Activated CD8-positive, alpha-beta T cell treated with anti-CD3 and anti-CD28 coated beads, Interleukin-2, amount 10 ng/mL, durations not matched to agents 7 days and 5 days (primary cell): ENCODE results near the gene TULP4. TPM values are rescaled to one million over a fixed set of nuclear protein-coding genes. Genes with fewer than 3 reads are reported as not detected.

Experiments
- ATAC-seq: fragments of 150-1000 bp; cut with Tn5 transposase; one replicate; pipeline ENCODE4 v1.10.0; 2021; ENCODE audit warnings: moderate library complexity
- CTCF ChIA-PET: fragments of 350-600 bp; sonication (Branson Sonifier 250); formaldehyde crosslinking; loops from one replicate; lab custom pipeline; 2021; ENCODE audit warnings: antibody characterized with exemption; lab: Charles Lee
- POLR2A ChIA-PET: fragments of 350-600 bp; sonication (Branson Sonifier 250); formaldehyde crosslinking; loops from one replicate; lab custom pipeline; 2021; ENCODE audit warnings: antibody characterized with exemption; lab: Charles Lee
- DNase-seq: peaks from one replicate; pipeline ENCODE4 v3.0.0-alpha.2; 2020
- H3K27ac Mint-ChIP-seq: one replicate; pipeline ENCODE4 v1.8.0; 2021; ENCODE audit warnings: mild to moderate bottlenecking, mixed read lengths
- H3K27me3 Mint-ChIP-seq: one replicate; pipeline ENCODE4 v1.8.0; 2021; ENCODE audit warnings: low read depth, mixed read lengths
- H3K36me3 Mint-ChIP-seq: one replicate; pipeline ENCODE4 v1.8.0; 2021; ENCODE audit warnings: low read depth, mixed read lengths
- H3K4me1 Mint-ChIP-seq: one replicate; pipeline ENCODE4 v1.8.0; 2021; ENCODE audit warnings: low read depth, mixed read lengths
- H3K4me3 Mint-ChIP-seq: one replicate; pipeline ENCODE4 v1.8.0; 2021; ENCODE audit warnings: mild to moderate bottlenecking, mixed read lengths
- H3K9me3 Mint-ChIP-seq: one replicate; pipeline ENCODE4 v1.8.0; 2022; ENCODE audit warnings: mixed read lengths; ENCODE audit not compliant: insufficient read depth
- total RNA-seq, 2 experiments: library from RNA; stranded (reverse); gene quantifications; one replicate each; pipeline ENCODE4 v1.2.3, GENCODE V29; 2021

Gene TULP4
- total RNA-seq, 2 experiments from 2014 or later: 29.6 to 33.9 TPM

DNA sequence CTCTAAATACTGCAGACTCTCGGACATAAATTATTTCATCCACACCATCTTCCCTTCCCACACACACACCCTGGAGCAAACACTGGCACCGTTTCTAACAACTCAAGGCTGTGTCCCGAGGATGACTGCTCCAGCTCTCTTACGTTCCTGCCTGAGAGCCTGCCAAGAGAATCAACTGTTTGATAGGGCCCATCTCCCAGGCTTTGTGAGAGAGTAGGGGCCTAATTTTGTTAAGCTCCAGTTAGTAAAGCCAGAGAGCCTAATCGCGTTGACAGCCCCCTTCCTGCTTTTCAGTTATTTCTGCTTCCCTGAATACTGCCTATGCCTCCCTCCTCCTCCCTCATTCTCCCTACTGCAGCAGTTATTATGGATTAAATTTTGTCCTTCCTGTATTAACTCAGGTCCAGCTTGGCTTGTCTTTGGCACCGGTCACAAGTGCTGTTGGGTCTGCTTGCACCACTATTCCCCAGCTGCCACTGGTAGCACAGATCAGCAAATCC is 129.5 kb downstream of the TULP4 start:
- DNase-seq (no peak), ATAC-seq (no peak)
- Mint-ChIP-seq H3K27me3 (no peaks in the 10 kb centered on the region), H3K4me1 (peaks cover 4% of the 10 kb centered on the region), H3K4me3 (no peak overlapping the region), H3K27ac (no peak overlapping the region), H3K9me3 (no peaks in the 10 kb centered on the region), H3K36me3 (peaks cover 2% of the 10 kb centered on the region)
- CTCF ChIA-PET: interaction anchor here (1.4 kb wide), 1 partner anchor 227 kb away, joined by 4 read pairs; no protein-coding TSS in a partner anchor
- POLR2A ChIA-PET: no interaction called here

DNA sequence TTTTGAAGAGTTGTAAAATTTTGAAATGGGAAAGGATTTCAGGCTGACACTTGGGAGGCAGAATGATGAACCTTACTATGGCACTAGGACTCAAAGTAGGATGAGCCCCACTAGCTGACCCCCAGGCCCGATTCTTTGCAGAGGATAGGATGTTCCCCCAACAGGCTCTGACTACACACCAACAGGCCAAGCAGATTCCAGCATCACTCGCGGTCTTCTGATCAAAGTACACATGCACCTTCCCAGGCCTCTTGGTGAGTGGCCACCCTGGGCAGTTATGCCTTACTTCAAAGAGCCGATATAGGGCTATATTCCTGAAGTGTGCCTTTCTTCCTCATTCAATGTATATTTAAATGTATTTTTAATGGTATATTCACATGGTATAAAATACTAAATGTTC is 130.0 kb downstream of the TULP4 start:
- Mint-ChIP-seq H3K36me3 (peaks cover 2% of the 10 kb centered on the region), H3K27ac (no peak overlapping the region), H3K4me3 (no peak overlapping the region), H3K4me1 (peaks cover 4% of the 10 kb centered on the region), H3K27me3 (no peaks in the 10 kb centered on the region), H3K9me3 (no peaks in the 10 kb centered on the region)
- DNase-seq (no peak), ATAC-seq (no peak)
- ChIA-PET CTCF (interaction anchor here (1.4 kb wide), 1 partner anchor 228 kb away, joined by 4 read pairs; no protein-coding TSS in a partner anchor), POLR2A (no interaction called here)

DNA sequence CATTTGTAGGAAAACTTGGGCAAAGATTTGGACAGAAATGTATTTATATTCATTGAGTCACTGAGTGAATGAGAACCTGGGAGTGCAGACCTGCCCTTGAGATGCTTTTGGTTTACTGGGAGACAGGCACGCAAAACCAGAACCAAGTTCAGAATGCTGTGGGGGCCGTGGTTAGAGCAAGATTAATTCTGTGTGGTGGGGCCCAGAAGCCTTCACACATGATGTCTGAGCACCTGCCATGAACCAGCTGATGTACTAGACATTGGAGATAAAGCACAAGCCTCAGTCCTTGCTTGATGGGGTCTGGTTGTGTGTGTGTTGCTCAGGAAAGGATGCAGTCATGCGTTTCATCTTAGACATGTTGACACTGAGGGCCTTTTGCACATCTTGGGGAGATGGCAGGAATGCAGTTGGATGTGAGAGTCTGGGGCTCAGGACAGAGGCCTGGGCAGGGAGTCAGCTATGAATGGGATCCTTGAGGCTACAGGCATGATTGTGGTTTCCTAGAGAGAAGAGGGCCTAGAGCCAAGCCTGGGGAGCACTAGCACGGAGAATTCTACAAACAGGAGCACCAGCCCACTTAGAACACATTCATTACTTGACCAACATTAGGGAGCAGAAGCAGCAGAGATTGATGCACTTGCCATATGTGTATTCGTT is 133.3 kb downstream of the TULP4 start:
- ATAC-seq (no peak), DNase-seq (no peak)
- Mint-ChIP-seq H3K27me3 (no peaks in the 10 kb centered on the region), H3K9me3 (no peaks in the 10 kb centered on the region), H3K4me3 (no peak overlapping the region), H3K27ac (no peak overlapping the region), H3K4me1 (no peaks in the 10 kb centered on the region), H3K36me3 (peaks cover 2% of the 10 kb centered on the region)
- POLR2A ChIA-PET: no interaction called here
- CTCF ChIA-PET: no interaction called here

DNA sequence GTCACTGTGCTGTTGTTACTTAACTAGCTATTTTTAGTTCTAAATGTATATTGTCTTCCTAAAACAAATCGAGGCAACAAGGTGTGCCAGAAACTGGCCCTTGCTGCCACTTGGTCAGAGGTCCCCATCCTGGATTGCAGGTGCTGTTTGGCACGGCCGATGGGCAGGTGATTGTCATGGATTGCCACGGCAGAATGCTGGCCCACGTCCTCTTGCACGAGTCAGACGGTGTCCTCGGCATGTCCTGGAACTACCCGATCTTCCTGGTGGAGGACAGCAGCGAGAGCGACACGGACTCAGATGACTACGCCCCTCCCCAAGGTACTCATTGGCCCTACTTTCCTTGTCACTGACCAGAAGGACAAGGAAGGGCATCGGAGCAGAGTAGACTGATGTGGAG is 136.6 kb downstream of the TULP4 start:
- Mint-ChIP-seq H3K4me3 (no peak overlapping the region), H3K27me3 (no peaks in the 10 kb centered on the region), H3K36me3 (peaks cover 3% of the 10 kb centered on the region), H3K27ac (no peak overlapping the region), H3K4me1 (no peaks in the 10 kb centered on the region), H3K9me3 (no peaks in the 10 kb centered on the region)
- DNase-seq (no peak), ATAC-seq (no peak)
- POLR2A ChIA-PET: no interaction called here
- CTCF ChIA-PET: interaction anchor here (1.1 to 1.6 kb wide), 2 partner anchors 11 to 235 kb away, joined by 3 to 5 read pairs; no protein-coding TSS in a partner anchor

DNA sequence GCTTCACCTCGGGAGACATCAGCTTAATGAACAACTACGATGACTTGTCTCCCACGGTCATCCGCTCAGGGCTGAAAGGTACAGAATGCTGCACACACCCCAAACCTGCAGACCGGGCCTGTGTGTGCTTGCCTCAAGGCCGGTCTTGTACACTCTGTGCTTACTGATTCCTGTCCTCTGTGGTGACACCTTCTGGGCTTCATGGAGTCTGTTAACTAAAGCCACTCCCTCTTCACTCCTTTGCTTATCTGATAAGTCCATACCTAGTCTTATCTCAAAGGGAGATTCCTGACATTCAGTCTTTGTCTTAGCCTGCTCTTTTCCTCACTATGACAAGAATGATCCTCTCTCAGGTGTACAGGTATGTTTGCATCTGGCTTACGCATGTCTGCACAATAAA is 139.9 kb downstream of the TULP4 start:
- Mint-ChIP-seq H3K4me1 (no peaks in the 10 kb centered on the region), H3K9me3 (no peaks in the 10 kb centered on the region), H3K36me3 (peaks cover 3% of the 10 kb centered on the region), H3K27me3 (no peaks in the 10 kb centered on the region), H3K4me3 (no peak overlapping the region), H3K27ac (no peak overlapping the region)
- POLR2A ChIA-PET: no interaction called here
- CTCF ChIA-PET: no interaction called here
- ATAC-seq: no peak
- no peak for DNase-seq

DNA sequence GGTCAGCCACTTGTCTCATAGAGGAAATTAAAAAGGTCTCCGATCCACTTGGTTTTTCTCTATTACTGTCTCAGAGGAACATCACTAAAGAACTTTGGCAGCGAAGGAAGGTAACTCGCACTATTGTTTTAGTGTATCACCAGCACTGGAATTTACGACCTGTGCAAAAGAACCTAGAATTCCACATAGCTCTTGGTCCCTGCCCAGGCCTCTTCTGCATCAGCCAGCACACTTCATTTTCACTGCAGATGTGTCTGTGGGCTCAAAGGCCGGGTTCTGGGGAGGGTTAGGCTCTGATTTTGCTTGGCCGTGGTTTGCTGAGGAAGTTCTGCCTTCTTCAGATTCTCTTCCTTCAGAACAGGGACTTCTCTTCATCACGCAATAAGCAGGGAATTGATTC is 144.9 kb downstream of the TULP4 start:
- no peaks in the 10 kb centered on the region for H3K27me3 Mint-ChIP-seq
- ChIA-PET CTCF (no interaction called here), POLR2A (no interaction called here)
- H3K4me1 Mint-ChIP-seq: no peaks in the 10 kb centered on the region
- no peak for DNase-seq
- ATAC-seq: no peak
- no peaks in the 10 kb centered on the region for H3K9me3 Mint-ChIP-seq
- H3K27ac Mint-ChIP-seq: no peak overlapping the region
- H3K4me3 Mint-ChIP-seq: no peak overlapping the region
- peaks cover 3% of the 10 kb centered on the region for H3K36me3 Mint-ChIP-seq

DNA sequence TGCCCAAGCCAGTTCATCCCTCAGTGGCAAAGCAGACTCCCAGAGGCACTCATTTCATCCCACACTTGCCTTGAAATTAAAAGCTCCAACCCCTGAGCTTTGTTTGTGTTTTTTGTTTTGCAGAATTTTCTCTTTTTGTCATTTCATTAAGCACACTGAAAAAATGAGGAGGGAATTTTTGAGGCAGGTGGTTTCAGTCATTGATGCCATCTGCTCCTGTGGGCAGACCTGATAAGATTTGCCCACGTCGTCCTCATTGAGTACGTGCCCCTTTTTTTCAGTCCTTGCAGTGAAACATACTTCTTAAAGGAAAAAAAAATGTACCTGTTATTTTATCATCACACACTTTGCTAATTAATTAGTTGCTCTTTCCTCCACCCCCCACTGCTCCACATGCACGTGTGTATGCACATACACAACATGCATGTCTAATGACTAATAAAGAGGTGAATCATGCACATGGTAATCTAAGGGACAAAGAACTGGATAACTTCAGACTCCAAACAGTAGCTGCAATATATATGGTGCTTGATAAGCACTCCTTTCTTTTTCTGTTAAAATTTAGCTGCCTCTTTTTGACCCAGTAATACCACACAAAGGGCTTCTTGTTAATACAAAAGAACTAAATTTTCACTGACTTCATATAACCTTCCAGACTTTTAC is 145.5 kb downstream of the TULP4 start:
- Mint-ChIP-seq H3K4me1 (no peaks in the 10 kb centered on the region), H3K4me3 (no peak overlapping the region), H3K27me3 (no peaks in the 10 kb centered on the region), H3K36me3 (no peaks in the 10 kb centered on the region), H3K27ac (no peak overlapping the region), H3K9me3 (no peaks in the 10 kb centered on the region)
- ChIA-PET CTCF (no interaction called here), POLR2A (no interaction called here)
- no peak for DNase-seq
- no peak for ATAC-seq

DNA sequence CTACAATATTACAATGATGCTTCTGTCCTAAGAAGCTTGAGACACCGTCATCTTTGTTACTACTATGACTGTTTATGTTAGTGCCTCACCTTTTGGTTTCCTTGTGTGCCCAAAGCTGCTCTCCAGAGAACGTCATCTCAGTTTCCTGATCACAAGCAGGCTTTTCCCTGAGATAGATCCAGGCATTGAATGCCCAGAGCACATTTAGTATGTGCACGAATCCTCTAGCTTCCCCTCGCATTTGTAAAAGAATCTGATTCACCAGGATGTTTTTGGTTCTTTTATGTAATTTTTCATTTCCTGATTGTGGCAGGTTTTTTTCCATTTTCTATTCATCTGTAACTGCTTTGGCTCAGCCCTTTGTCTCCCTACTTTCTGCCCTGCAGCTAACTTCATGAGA is 147.5 kb downstream of the TULP4 start:
- no peaks in the 10 kb centered on the region for H3K4me1 Mint-ChIP-seq
- H3K4me3 Mint-ChIP-seq: no peak overlapping the region
- POLR2A ChIA-PET: no interaction called here
- H3K36me3 Mint-ChIP-seq: no peaks in the 10 kb centered on the region
- CTCF ChIA-PET: interaction anchor here (1.4 kb wide), 1 partner anchor 11 kb away, joined by 3 read pairs; no protein-coding TSS in a partner anchor
- H3K27ac Mint-ChIP-seq: no peak overlapping the region
- H3K9me3 Mint-ChIP-seq: no peaks in the 10 kb centered on the region
- no peaks in the 10 kb centered on the region for H3K27me3 Mint-ChIP-seq
- DNase-seq (no peak), ATAC-seq (no peak)

DNA sequence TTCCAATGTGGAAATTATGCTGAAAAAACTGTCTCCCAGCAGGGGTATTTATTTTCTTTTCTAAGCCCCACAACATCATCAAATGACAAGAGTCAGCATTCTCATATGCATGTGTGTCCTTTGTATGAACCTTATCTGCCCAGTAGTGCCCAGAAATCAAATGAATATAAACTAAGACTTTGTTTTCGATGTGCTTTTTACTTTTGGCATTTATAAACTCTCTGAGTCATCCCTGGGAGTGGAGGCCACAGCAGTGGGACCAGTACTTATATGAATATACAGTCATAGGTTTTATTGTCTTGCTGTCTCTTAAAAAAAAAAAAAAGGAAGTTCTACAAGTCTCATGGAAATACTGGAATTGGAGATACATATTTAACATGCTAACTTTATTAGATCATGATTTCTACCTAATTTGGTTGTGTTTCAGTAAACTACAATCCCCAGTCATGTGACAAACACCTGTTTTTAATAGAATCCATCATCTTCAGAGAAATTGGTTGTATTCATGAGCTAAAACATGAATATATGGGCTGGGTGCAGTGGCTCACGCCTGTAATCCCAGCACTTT is 148.4 kb downstream of the TULP4 start:
- Mint-ChIP-seq H3K4me3 (no peak overlapping the region), H3K27ac (no peak overlapping the region), H3K27me3 (no peaks in the 10 kb centered on the region), H3K36me3 (no peaks in the 10 kb centered on the region), H3K9me3 (no peaks in the 10 kb centered on the region), H3K4me1 (no peaks in the 10 kb centered on the region)
- POLR2A ChIA-PET: no interaction called here
- DNase-seq (no peak), ATAC-seq (no peak)
- CTCF ChIA-PET: interaction anchor here (1.4 to 1.7 kb wide), 2 partner anchors 11 to 240 kb away, joined by 3 to 7 read pairs; no protein-coding TSS in a partner anchor

DNA sequence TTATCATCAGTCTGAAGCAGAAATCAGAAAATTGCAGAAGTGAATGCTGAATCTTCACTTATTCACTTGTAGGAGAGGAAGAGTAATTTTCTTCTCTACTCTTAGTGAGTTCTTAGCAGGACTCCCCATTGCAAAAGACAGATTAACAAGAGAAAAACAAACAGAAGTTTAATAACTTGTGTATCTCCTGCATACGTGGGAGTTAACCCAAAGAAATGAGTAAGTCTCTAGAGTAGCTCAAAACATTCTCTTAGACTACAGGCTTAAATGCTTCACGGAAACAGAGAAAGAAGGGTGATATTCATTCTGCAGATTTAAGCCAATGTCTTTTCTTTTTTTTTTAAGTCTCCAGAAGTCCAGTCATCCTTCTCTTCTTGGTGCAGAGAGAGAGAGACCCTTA is 149.7 kb downstream of the TULP4 start:
- DNase-seq: no peak
- no peaks in the 10 kb centered on the region for H3K36me3 Mint-ChIP-seq
- ATAC-seq: no peak
- H3K27me3 Mint-ChIP-seq: no peaks in the 10 kb centered on the region
- ChIA-PET POLR2A (no interaction called here), CTCF (interaction anchor here (1.7 kb wide), 1 partner anchor 241 kb away, joined by 7 read pairs; no protein-coding TSS in a partner anchor)
- H3K4me1 Mint-ChIP-seq: no peaks in the 10 kb centered on the region
- H3K4me3 Mint-ChIP-seq: no peak overlapping the region
- H3K27ac Mint-ChIP-seq: no peak overlapping the region
- H3K9me3 Mint-ChIP-seq: no peaks in the 10 kb centered on the region

DNA sequence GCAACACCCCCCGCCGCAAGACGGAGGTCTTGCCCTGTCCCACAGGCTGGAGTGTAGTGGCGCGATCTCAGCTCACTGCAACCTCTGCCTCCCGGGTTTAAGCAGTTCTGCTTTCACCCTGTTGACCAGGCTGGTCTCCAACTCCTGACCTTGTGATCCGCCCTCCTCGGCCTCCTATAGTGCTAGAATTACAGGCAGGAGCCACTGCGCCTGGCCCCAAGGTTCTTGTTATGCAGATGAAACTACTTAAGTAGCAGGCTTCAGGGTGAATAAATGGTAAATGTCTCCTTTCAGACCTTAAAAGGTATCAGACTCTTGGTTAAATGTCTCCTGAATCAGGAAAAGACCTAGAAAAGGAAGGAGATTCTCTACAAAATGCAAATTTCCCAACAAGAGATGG is 152.2 kb downstream of the TULP4 start:
- Mint-ChIP-seq H3K4me3 (no peak overlapping the region), H3K27ac (no peak overlapping the region), H3K9me3 (no peaks in the 10 kb centered on the region), H3K36me3 (no peaks in the 10 kb centered on the region), H3K4me1 (no peaks in the 10 kb centered on the region), H3K27me3 (no peaks in the 10 kb centered on the region)
- POLR2A ChIA-PET: no interaction called here
- no peak for ATAC-seq
- no peak for DNase-seq
- CTCF ChIA-PET: no interaction called here

DNA sequence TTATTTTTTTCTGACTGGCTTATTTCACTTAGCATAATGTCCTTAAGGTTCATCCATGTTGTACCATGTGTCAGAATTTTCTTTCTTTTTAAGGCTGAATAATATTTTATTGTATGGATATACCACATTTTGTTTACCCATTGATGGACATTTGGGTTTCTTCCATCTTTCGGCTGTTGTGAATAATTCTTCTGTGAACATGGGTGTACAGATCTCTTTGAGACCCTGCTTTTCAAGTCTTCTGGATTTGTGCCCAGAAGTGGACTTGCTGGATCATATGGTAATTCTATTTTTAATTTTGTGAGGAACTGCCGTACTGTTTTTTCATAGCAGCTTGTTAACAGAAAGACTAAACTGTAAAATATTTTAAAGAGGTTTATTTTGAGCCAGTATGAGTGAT is 153.0 kb downstream of the TULP4 start:
- Mint-ChIP-seq H3K27ac (no peak overlapping the region), H3K4me3 (no peak overlapping the region), H3K27me3 (no peaks in the 10 kb centered on the region), H3K9me3 (no peaks in the 10 kb centered on the region), H3K4me1 (no peaks in the 10 kb centered on the region), H3K36me3 (no peaks in the 10 kb centered on the region)
- DNase-seq: no peak
- no peak for ATAC-seq
- ChIA-PET CTCF (no interaction called here), POLR2A (no interaction called here)
